PC-9 (cell line): ENCODE results near the gene SH3D21.

Experiments used
- CTCF ChIP-seq: fragments of 200-600 bp; sonication (generic); conservative IDR thresholded peaks from 2 replicates; pipeline ENCODE4 v1.6.1; 2017; ENCODE audit warnings: mixed run types, antibody characterized with exemption, mild to moderate bottlenecking, moderate library complexity
- EZH2 ChIP-seq: fragments of 200-600 bp; sonication (generic); IDR thresholded peaks from 2 replicates; pipeline ENCODE4 v1.8.0; 2017; ENCODE audit warnings: antibody characterized with exemption, low read depth

GRCh38 chr1:36309397-36309796 is 3.2 kb downstream of the SH3D21 start:
- TF ChIP-seq CTCF (no peak), EZH2 (no peak)
